Hindlimb muscle (tissue), 1 donor: ENCODE measurements around the gene MBD6. TPM values are rescaled to one million over a fixed set of nuclear protein-coding genes. Genes with fewer than 3 reads are reported as not detected.
"Not testable (repeated sequence)": the region's sequence is repeated elsewhere in the genome, so short reads cannot be mapped to it uniquely, and the experiment has no call there.

ENCODE experiments used
- DNase-seq: peaks from one replicate; pipeline ENCODE4 v3.0.0-alpha.2; 2013
- polyA plus RNA-seq: library from polyadenylated mRNA; unstranded; fragments of 120-200 nt; gene quantifications from one replicate; pipeline ENCODE4 v1.2.1, GENCODE V29; 2013; ENCODE audit not compliant: insufficient read length

MBD6 gene
- polyA plus RNA-seq, 1 donor = 46.2 TPM

DNA sequence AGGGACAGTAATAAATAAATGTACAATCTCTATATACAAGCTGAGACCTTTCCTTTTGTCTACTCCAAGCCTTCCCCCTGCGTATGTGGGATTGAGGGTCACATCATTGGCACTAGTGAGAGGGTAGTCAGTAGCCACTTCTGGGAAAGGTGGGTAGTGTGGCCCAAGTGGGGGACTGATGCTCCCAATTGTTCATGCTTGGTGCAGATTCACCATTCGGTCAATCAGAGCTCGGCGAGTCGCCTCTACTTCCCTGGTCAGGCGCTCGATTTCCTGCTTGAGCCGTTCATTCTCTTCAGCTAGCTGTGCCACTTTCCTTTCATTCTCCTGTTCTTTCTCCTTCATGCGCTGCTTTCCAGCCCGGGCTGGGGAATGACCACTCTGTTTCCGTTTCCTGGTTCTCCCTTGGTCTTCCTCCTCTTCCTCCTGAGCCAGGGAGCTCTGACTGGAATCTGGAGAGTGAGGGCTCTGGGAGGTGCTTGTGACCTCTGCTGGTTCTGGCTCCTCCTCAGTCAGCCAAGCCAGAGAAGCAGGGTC, 5.9 kb upstream of the MBD6 start:
- DNase-seq = no peak

- no peak for DNase-seq
Observed at GRCh38 chr12:57517187-57517586, 5.4 kb upstream of the MBD6 start.

DNA sequence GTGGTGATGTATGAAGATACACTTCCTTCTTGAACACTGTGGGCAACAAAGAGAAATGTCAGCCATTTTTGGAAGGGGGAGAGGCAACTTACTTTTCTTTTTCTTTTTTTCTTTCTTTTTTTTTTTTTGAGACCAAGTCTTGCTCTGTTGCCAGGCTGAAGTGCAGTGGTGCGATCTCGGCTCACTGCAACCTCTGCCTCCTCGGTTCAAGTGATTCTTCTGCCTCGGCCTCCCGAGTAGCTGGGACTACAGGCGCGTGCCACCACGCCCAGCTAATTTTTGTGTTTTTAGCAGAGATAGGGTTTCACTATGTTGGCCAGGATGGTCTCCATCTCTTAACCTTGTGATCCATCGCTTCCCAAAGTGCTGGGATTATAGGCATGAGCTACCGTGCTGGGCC, 4.9 kb upstream of the MBD6 start:
- DNase-seq = not testable (repeated sequence)

DNA sequence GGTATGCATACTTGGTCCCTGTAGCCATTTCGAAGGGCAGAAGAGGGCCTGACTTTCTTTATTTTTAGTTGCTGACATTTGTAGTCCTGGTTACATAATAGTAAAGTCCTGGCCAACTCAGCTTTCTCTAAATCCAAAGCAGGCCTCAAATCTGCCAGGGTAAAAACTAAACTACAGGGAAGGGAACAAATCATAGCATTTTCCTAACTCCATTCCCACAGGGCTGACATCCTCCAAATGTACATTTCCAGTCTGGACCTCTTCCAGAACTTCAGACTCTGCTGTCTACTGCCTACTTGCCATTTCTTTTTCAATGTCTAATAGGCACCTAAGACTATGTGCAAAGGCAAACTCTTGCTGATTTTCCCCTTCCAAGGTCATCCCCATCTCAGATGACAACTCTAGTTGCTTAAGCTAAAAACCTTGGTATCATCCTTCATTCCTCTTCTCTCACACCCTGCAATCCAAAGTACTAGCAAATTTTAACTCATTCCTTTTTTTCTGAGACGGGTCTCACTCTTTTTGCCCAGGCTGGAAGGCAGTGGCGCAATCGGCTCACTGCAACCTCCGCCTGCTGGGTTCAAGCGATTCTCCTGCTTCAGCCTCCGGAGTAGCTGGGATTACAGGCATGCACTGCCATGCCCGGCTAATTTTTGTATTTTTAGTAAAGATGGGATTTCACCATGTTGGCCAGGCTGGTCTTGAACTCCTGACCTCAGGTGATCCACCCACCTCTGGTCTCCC, 4.3 kb upstream of the MBD6 start:
- peak; percentile 60 for DNase-seq

DNA sequence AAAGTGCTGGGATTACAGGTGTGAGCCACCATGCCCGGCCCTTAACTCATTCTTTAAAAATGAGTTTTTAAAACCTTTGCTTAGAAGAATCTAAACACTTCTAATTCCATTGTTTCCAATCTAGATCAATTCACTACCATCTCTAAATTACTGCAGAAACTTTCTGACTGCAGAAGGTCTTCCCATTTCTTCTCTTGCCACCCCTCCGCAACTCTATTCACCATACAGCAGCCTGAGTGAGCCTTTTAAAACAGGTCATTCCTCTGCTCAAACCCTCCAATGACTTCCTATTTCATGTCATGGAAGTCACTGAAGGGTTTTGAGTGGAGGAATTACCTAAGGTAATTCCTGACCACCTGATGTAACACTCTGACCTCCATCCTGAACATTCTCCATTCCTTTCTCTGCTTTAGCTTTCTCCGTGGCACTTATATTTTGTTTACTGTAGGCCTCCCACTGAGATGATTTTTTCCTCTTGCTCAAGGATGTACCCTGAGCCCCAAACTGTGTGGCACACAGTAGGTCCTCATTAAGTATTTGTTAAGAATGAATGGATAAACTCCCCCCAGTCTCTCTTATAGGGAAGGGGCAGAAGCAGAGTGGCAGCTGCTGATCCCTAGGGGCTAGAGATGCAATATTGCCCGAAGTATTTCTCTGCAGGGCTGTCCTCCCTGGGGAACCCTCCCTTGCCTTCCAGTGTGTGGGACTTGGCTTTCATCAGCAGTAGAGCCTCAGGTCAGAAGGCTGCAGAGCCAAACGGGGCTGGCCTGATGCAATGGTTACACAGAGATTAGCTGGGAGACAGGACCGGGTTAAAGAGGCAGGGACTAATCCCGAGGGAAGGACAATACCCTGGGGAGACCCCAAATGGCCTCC, 3.5 kb upstream of the MBD6 start:
- peak; percentile 29 for DNase-seq

DNA sequence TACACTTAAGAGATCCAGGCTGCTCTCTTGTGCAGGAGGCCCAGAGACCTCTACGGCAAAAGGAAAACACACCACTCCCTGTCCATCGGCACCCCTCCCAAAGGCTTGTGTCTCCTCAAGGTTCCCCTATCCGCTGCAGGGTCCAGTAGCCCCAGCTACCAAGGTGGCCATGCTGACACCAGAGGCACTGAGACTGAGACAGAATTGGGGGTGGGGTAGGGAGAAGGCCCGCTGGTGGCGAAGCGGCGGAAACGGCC, 2.9 kb upstream of the MBD6 start:
- DNase-seq = no peak

GRCh38 chr12:57520053-57520818, 2.4 kb upstream of the MBD6 start, which contains the start of gene DDIT3:
DDIT3 (minus strand) TSS chr12:57520514; CDS start chr12:57517406, 3,108 bp downstream.
- DNase-seq = peak; percentile 98

- peak; percentile 57 for DNase-seq
Observed at GRCh38 chr12:57521525-57522010, 1.1 kb upstream of the MBD6 start.

DNA sequence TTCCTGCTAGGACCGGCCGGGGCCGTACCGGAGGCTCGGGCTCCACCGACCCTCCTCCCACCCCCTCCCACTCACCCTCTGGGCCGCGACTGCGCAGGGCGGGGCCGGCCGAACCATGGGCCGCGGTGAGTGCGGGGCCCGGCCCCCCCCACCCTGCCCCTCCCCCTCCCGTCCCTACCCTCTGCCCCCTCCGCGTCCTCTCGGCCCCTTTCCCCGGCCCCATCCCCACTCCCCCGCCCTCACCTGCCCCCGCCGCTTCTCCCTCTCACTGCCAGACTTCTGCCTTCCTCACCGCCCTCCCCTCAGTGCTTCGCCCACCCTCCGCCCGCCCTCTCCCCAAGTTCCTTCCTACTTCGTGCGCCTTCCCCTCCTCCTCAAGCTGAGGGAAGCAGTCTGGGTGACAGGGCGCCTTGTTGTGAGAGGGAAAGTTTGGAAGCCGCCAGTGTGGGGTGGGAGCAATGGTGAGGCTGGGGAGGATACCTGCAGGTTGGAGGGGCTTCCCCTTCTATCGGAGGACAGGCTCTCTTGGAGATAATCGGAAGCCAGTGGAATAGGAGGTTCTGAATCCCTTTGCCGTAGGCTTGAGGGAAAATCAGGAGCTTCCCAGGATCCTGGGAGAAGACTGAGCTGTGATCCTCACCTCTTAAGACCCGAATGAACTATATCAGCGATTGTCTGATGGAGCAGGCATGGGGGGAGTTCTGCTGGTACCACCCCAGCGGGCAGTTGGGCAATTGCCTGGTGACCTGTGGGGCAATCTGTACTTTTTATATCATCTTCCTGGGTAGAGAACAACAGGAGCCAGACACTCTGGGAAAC, 472 bp downstream of the MBD6 start:
- DNase-seq = peak; percentile 79

DNA sequence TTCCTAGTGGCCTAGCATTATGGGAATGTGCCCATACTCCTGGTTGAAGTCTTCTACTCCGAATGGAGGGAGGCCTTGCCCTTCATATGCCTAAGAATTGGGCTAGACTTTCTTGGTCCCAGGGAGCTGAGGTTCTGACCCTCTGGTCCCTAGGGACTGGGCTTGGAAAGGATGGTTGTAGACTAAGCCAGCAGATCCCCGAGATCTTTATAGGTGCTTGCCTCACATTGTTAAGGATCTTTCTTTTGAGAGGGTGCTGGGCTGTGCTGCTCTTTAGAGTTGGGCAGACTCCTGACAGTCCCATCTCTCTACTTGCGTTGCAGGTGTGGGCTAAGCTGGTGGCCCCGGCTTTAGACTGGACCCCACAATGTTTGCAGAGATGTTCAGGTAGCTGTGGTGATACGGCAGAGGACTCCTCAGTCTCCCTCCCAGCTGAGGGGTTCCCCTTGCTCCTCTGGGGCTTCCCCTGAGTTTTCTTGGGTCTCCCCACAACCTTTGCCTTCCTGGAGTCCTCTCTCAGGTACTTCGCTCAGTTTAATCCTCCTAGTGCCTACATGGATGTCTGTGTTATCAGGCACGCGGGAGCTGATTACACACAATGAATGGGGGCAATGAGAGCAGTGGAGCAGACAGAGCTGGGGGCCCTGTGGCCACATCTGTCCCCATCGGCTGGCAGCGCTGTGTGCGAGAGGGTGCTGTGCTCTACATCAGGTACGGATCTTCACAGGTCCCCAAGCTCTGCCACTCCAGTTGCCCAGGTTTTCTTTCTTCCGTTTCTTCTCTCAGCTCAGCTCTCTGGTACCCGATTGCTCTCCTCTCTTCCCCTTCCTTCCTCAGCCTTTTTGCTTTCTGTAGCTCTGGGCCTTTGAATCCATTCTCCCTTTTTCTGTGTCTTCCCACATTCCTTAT, 1.3 kb downstream of the MBD6 start:
- DNase-seq = no peak

DNA sequence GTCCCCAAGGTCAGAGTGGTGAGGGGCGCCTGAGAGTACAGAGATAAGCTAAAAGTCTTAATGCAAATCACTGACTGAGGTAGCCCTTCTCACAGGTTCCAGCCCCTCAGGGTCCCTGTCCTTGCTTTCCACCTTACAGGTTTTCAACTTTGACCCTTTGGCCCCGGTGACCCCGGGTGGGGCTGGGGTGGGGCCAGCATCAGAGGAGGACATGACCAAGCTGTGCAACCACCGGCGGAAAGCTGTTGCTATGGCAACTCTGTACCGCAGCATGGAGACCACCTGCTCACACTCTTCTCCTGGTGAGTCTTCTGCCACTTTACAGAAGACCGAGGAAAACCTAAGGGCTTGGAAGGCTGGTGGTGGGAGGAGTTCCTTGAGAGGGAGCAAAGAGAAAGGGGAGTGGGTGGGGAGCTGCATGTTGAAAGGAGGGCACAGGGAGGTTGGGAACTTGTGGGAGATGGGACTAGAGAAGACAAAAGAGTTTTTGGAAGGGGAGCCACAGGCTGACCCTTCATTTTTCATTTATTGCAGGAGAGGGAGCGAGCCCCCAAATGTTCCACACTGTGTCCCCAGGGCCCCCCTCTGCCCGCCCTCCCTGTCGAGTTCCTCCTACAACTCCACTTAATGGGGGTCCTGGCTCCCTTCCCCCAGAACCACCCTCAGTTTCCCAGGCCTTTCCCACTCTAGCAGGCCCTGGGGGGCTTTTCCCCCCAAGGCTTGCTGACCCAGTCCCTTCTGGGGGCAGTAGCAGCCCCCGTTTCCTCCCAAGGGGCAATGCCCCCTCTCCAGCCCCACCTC, 2.4 kb downstream of the MBD6 start:
- no peak for DNase-seq

- DNase-seq = no peak
Observed at GRCh38 chr12:57525615-57526383, 3.2 kb downstream of the MBD6 start.

DNA sequence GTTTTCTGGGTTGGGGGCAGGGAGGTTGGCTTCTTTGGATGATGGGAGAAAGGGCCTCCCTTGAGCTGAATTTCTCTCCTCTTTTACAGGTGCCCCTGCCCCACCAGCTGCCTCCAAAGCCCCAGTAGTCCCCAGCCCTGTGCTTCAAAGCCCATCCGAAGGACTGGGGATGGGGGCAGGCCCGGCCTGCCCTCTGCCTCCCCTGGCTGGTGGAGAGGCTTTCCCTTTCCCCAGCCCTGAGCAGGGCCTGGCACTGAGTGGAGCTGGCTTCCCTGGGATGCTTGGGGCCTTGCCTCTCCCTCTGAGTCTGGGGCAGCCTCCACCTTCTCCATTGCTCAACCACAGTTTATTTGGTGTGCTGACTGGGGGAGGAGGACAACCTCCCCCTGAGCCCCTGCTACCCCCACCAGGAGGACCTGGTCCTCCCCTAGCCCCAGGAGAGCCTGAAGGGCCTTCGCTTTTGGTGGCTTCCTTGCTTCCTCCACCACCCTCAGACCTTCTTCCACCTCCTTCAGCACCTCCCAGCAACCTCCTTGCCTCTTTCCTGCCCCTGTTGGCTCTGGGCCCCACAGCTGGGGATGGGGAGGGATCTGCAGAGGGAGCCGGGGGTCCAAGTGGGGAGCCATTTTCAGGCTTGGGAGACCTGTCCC, 4.0 kb downstream of the MBD6 start:
- no peak for DNase-seq

GRCh38 chr12:57527184-57527583, 4.6 kb downstream of the MBD6 start:
- DNase-seq = no peak

- DNase-seq = no peak
Observed at GRCh38 chr12:57528176-57528575, 5.6 kb downstream of the MBD6 start.

DNA sequence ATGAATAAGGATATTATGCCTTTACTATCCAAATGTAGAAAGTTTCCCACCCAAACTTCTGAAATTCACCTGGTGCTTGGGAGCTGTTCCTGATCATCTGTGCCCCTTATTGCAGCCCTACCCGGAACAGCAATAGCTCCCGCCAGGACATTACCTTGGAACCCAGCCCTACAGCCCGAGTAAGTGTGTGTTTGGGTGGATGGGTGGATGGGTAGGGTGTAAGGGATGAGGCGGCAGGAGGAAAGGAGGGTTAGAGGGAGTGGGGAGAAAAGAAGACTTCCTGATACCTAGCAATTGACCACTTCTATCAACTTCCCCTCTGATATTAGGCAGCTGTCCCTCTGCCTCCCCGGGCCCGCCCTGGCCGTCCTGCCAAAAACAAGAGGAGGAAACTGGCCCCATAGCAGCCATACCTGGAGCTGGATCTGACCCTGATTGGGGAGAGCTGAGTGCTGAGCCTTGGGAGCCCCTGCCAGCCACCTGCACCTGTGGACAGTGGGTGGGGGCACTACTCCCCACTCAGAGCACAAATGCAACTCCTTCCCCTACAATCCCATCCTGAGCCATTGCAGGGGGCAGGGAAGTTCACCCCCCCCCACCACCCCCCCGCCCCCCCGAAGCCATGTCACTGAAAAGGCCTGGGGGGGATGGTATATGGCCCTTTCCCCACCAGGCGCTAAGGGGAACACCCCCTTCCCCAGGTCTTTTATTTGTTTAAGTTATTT, 6.4 kb downstream of the MBD6 start:
- DNase-seq = no peak

GRCh38 chr12:57529831-57530230, 7.2 kb downstream of the MBD6 start:
- DNase-seq = no peak
